ENCODE data around the gene INTS11.

INTS11 gene

GRCh38 chr1:1294250-1294890 is 30.1 kb downstream of the INTS11 start:
- H3K4me3 ChIP-seq (ENCODE audit: control insufficient read depth, low read depth, low read length) = no peak overlapping the region
- DNase-seq (ENCODE audit: low read depth) = no peak
- TF ChIP-seq CTCF (conservative IDR thresholded peaks at IDR 0.05; ENCODE audit: control insufficient read depth, insufficient read depth, low read depth, low read length) = no peak

- no peak for TF ChIP-seq CTCF (conservative IDR thresholded peaks at IDR 0.05; ENCODE audit: control insufficient read depth, insufficient read depth, low read depth, low read length)
- no peak for DNase-seq (ENCODE audit: low read depth)
- no peak overlapping the region for H3K4me3 ChIP-seq (ENCODE audit: control insufficient read depth, low read depth, low read length)
Measured at GRCh38 chr1:1293263-1294249, 30.9 kb downstream of the INTS11 start.

GRCh38 chr1:1292851-1293250 is 31.6 kb downstream of the INTS11 start:
- DNase-seq (ENCODE audit: low read depth) = no peak
- no peak overlapping the region for H3K4me3 ChIP-seq (ENCODE audit: control insufficient read depth, low read depth, low read length)
- TF ChIP-seq CTCF (conservative IDR thresholded peaks at IDR 0.05; ENCODE audit: control insufficient read depth, insufficient read depth, low read depth, low read length) = no peak

GRCh38 chr1:1292442-1292779 is 32.0 kb downstream of the INTS11 start:
- TF ChIP-seq CTCF (conservative IDR thresholded peaks at IDR 0.05; ENCODE audit: control insufficient read depth, insufficient read depth, low read depth, low read length) = no peak
- H3K4me3 ChIP-seq (ENCODE audit: control insufficient read depth, low read depth, low read length) = no peak overlapping the region
- DNase-seq (ENCODE audit: low read depth) = no peak

GRCh38 chr1:1291548-1292441 is 32.7 kb downstream of the INTS11 start:
- no peak overlapping the region for H3K4me3 ChIP-seq (ENCODE audit: control insufficient read depth, low read depth, low read length)
- peak; percentile 53 for DNase-seq (ENCODE audit: low read depth)
- peak; percentile 43 for TF ChIP-seq CTCF (conservative IDR thresholded peaks at IDR 0.05; ENCODE audit: control insufficient read depth, insufficient read depth, low read depth, low read length)

- TF ChIP-seq CTCF (conservative IDR thresholded peaks at IDR 0.05; ENCODE audit: control insufficient read depth, insufficient read depth, low read depth, low read length) = no peak
- no peak overlapping the region for H3K4me3 ChIP-seq (ENCODE audit: control insufficient read depth, low read depth, low read length)
- DNase-seq (ENCODE audit: low read depth) = no peak
Measured at GRCh38 chr1:1291023-1291528, 33.4 kb downstream of the INTS11 start.

Measured in fibroblast of mammary gland (primary cell).